GM10266 (cell line): Measurements from ENCODE around the gene SDHB.

ENCODE experiments used
- DNase-seq: peaks from one replicate; pipeline ENCODE4 v3.0.0; 2012; ENCODE audit errors: extremely low spot score
- TF ChIP-seq, protein P1 (sequence below): IDR thresholded peaks from 2 replicates; pipeline ENCODE4 v1.5.1; 2012; ENCODE audit warnings: mild to moderate bottlenecking, low read depth; ENCODE audit not compliant: control insufficient read depth, insufficient read depth; ENCODE audit errors: missing control alignments

The SDHB gene

GRCh38 chr1:17075470-17076255 lies 21.8 kb upstream of the SDHB start:
- TF ChIP-seq, protein P1, sequence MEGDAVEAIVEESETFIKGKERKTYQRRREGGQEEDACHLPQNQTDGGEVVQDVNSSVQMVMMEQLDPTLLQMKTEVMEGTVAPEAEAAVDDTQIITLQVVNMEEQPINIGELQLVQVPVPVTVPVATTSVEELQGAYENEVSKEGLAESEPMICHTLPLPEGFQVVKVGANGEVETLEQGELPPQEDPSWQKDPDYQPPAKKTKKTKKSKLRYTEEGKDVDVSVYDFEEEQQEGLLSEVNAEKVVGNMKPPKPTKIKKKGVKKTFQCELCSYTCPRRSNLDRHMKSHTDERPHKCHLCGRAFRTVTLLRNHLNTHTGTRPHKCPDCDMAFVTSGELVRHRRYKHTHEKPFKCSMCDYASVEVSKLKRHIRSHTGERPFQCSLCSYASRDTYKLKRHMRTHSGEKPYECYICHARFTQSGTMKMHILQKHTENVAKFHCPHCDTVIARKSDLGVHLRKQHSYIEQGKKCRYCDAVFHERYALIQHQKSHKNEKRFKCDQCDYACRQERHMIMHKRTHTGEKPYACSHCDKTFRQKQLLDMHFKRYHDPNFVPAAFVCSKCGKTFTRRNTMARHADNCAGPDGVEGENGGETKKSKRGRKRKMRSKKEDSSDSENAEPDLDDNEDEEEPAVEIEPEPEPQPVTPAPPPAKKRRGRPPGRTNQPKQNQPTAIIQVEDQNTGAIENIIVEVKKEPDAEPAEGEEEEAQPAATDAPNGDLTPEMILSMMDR: peak; percentile 20
- DNase-seq: no peak

DNA sequence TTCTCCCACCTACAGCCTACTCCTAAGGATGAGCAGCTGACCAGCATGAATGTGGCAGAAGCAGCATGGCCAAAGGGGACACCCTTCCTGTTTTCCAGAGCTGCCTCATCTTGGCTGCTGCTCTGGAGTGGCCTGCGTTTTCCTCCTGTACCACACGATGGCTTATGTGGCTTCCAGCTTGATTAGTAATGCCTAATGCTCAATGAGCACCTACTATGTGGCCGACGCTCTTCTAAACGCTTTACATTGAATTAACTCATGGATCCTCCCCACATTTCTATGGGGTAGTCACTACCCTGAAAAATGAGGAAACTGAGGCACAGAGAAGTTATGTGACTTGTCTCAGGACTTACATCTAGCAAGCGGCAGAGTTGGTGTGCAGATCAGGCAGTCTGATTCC lies 18.0 kb upstream of the SDHB start:
- no peak for DNase-seq
- TF ChIP-seq, protein P1: no peak

GRCh38 chr1:17070163-17070525 lies 16.3 kb upstream of the SDHB start:
- TF ChIP-seq, protein P1: no peak
- no peak for DNase-seq

DNA sequence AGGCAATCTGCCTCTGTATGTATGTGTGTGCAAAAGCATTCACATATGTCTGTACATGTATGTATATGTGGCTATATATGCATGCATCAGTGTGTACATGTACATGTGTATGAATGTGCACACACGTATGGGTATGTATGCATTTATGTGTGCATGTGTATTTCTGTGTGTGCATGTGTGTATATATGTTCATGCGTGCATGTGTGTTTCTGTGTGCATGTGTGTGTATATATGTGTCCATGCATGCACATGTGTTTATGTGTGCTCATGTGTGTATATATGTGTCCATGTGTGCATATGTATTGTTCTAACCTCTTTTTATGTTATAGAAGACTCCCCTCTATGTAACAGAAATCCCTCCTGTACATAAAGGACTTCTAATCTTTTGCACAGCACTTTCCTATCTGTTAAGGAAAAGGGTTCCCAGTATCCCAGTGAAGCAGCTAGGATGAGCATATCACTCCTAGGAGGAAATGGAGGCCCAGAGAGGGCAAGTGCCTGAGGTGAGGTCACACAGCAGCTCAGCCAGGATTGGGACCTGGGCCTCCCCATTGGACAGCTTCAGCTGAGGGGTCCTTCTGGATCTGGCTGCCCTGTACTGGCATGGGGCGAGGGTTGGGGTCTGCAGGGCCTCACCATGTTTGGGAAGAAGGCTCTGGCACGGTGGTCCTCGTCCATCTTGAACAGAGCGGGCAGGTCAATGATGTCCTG lies 15.8 kb upstream of the SDHB start:
- TF ChIP-seq, protein P1: no peak
- no peak for DNase-seq

- TF ChIP-seq, protein P1: no peak
- no peak for DNase-seq
Measured at GRCh38 chr1:17068789-17069188, 15.0 kb upstream of the SDHB start.

- TF ChIP-seq, protein P1: no peak
- DNase-seq: no peak
Measured at GRCh38 chr1:17067465-17068240, 13.8 kb upstream of the SDHB start.

DNA sequence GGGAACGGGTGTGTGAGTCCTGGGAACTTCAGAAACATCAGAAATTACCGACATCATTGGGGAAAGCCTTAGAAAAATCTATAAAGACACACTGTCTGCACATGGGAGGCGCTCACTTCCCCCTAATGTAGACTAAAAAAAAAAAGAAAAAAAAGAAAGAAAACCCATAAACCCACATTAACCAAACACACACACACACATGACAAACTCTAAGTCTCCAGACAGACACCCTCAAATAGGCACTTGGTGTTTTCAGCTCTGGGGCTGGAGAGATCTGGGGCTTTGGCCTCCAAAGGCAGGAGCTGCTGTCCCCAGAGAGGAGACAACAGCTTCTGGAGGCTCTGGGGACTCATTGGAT lies 13.2 kb upstream of the SDHB start:
- no peak for DNase-seq
- TF ChIP-seq, protein P1: no peak
